Liver (tissue), 9 donors: ENCODE data around the gene C17orf50. TPM values are rescaled to one million over a fixed set of nuclear protein-coding genes. Genes with fewer than 3 reads are reported as not detected.

Experiments
- DNase-seq: peaks from one replicate; pipeline ENCODE4 v3.0.0-alpha.2; 2017; ENCODE audit warnings: low spot score
- H3K27ac ChIP-seq, 2 donors: one replicate each; pipeline ENCODE4 v1.7.0; 2013; ENCODE audit warnings: inconsistent platforms in 2 of 2, low read length in 2 of 2, control low read depth in 1 of 2, low read depth in 1 of 2, mild to moderate bottlenecking in 1 of 2
- H3K27me3 ChIP-seq, 4 donors: one replicate each; pipeline versions ENCODE4 v1.6.1 to v1.7.0; 2013; ENCODE audit warnings: low read length in 3 of 4, inconsistent platforms in 1 of 4, mild to moderate bottlenecking in 1 of 4, moderate library complexity in 1 of 4; ENCODE audit not compliant: control insufficient read depth in 4 of 4, insufficient read depth in 4 of 4
- H3K36me3 ChIP-seq, 4 donors: one replicate each; pipeline versions ENCODE4 v1.6.1 to v1.7.0; 2013; ENCODE audit warnings: low read length in 3 of 4, mild to moderate bottlenecking in 3 of 4, low read depth in 1 of 4, moderate library complexity in 1 of 4; ENCODE audit not compliant: control insufficient read depth in 4 of 4, insufficient read depth in 3 of 4
- H3K4me1 ChIP-seq, 4 donors: one replicate each; pipeline versions ENCODE4 v1.6.1 to v1.7.0; 2013; ENCODE audit warnings: low read length in 3 of 4, mild to moderate bottlenecking in 3 of 4, moderate library complexity in 1 of 4; ENCODE audit not compliant: control insufficient read depth in 4 of 4, insufficient read depth in 4 of 4
- H3K4me3 ChIP-seq, 3 donors: one replicate each; pipeline versions ENCODE4 v1.6.1 to v1.7.0; 2013; ENCODE audit warnings: low read length in 3 of 3, control low read depth in 1 of 3, low read depth in 1 of 3, mild to moderate bottlenecking in 1 of 3
- H3K9ac ChIP-seq, 2 donors: one replicate each; pipeline ENCODE4 v1.7.0; 2013; ENCODE audit warnings: low read length in 2 of 2, mild to moderate bottlenecking in 2 of 2, moderate library complexity in 2 of 2, control low read depth in 1 of 2, low read depth in 1 of 2
- H3K9me3 ChIP-seq, 4 donors: one replicate each; pipeline versions ENCODE4 v1.6.1 to v1.7.0; 2013; ENCODE audit warnings: low read length in 3 of 4; ENCODE audit not compliant: control insufficient read depth in 4 of 4
- EGR1 ChIP-seq, 2 donors: IDR thresholded peaks; 2 replicates each; pipeline ENCODE4 v1.6.1; 2016 to 2018; ENCODE audit warnings: antibody characterized with exemption in 2 of 2, low read depth in 2 of 2
- FOXA1 ChIP-seq: IDR thresholded peaks from 2 replicates; pipeline ENCODE4 v1.6.1; 2016; ENCODE audit warnings: antibody characterized with exemption
- FOXA2 ChIP-seq: IDR thresholded peaks from 2 replicates; pipeline ENCODE4 v1.6.1; 2016; ENCODE audit warnings: antibody characterized with exemption
- GABPA ChIP-seq, 2 donors: IDR thresholded peaks in 1 of 2; conservative IDR thresholded peaks in 1 of 2; 2 replicates each; pipeline ENCODE4 v1.6.1; 2016; ENCODE audit warnings: antibody characterized with exemption in 2 of 2, mild to moderate bottlenecking in 1 of 2, moderate library complexity in 1 of 2
- HNF4A ChIP-seq, 2 donors: conservative IDR thresholded peaks; 2 replicates each; pipeline ENCODE4 v1.6.1; 2016; ENCODE audit warnings: antibody characterized with exemption in 2 of 2, mild to moderate bottlenecking in 2 of 2
- HNF4G ChIP-seq: IDR thresholded peaks from 2 replicates; pipeline ENCODE4 v1.6.1; 2016; ENCODE audit warnings: antibody characterized with exemption
- JUND ChIP-seq, 2 donors: IDR thresholded peaks; 2 replicates each; pipeline ENCODE4 v1.6.1; 2016; ENCODE audit warnings: antibody characterized with exemption in 2 of 2
- MAX ChIP-seq: IDR thresholded peaks from 2 replicates; pipeline ENCODE4 v1.6.1; 2016; ENCODE audit warnings: antibody characterized with exemption
- NR2F2 ChIP-seq: IDR thresholded peaks from 2 replicates; pipeline ENCODE4 v1.6.1; 2016; ENCODE audit warnings: antibody characterized with exemption
- RAD21 ChIP-seq, 2 donors: IDR thresholded peaks; 2 replicates each; pipeline ENCODE4 v1.6.1; 2016; ENCODE audit warnings: antibody characterized with exemption in 2 of 2, mild to moderate bottlenecking in 2 of 2
- REST ChIP-seq: IDR thresholded peaks from 2 replicates; pipeline ENCODE4 v1.6.1; 2016; ENCODE audit warnings: antibody characterized with exemption, mild to moderate bottlenecking
- RXRA ChIP-seq, 2 donors: IDR thresholded peaks; 2 replicates each; pipeline ENCODE4 v1.6.1; 2017 to 2018; ENCODE audit warnings: antibody characterized with exemption in 2 of 2, mild to moderate bottlenecking in 1 of 2
- SP1 ChIP-seq: IDR thresholded peaks from 2 replicates; pipeline ENCODE4 v1.6.1; 2018; ENCODE audit warnings: antibody characterized with exemption, mild to moderate bottlenecking
- TAF1 ChIP-seq: conservative IDR thresholded peaks from 2 replicates; pipeline ENCODE4 v1.6.1; 2016; ENCODE audit warnings: antibody characterized with exemption, mild to moderate bottlenecking
- YY1 ChIP-seq: IDR thresholded peaks from 2 replicates; pipeline ENCODE4 v1.6.1; 2016; ENCODE audit warnings: antibody characterized with exemption, mild to moderate bottlenecking
- WGBS: extraction: QIAGEN DNeasy Blood & Tissue Kit; methylation state at CpG from one replicate; pipeline ENCODE4 v1.1.7; 2013; 5-methylcytosine and 5-hydroxymethylcytosine counted together
- polyA plus RNA-seq, 2 donors: library from polyadenylated mRNA; stranded (reverse) in 1 of 2; unstranded in 1 of 2; fragments of 200-250 nt in 1 of 2; fragments of >200 nt in 1 of 2; fragmentation: Nextera tagmentation in 1 of 2; extraction: Ambion mirVana in 1 of 2; gene quantifications; one replicate each; pipeline versions ENCODE4 v1.2.1 to v1.2.3, GENCODE V29; 2013 to 2015
- total RNA-seq, 2 donors: library from RNA; depleted of rRNA; stranded (reverse); fragments of >200 nt; gene quantifications; one replicate each; pipeline ENCODE4 v1.2.3, GENCODE V29; 2014
- TF ChIP-seq, protein P1 (sequence below): IDR thresholded peaks from 2 replicates; pipeline ENCODE4 v1.6.1; 2016; ENCODE audit warnings: antibody characterized with exemption
- TF ChIP-seq, protein P2 (sequence below): IDR thresholded peaks from 2 replicates; pipeline ENCODE4 v1.6.1; 2016; ENCODE audit warnings: antibody characterized with exemption
- TF ChIP-seq, protein P3 (sequence below): fragments of 150-350 bp; IDR thresholded peaks from 2 replicates; pipeline ENCODE4 v1.5.1; 2017; ENCODE audit warnings: improper control_type of control experiment, low read depth, low read length; ENCODE audit not compliant: missing input control
- donor health status: healthy.
- donor health status: healthy.
- donor health status: healthy.
- donor health status: healthy.
- donor health status: healthy.

The C17orf50 gene
- total and polyA plus RNA-seq, 4 donors = not detected

DNA sequence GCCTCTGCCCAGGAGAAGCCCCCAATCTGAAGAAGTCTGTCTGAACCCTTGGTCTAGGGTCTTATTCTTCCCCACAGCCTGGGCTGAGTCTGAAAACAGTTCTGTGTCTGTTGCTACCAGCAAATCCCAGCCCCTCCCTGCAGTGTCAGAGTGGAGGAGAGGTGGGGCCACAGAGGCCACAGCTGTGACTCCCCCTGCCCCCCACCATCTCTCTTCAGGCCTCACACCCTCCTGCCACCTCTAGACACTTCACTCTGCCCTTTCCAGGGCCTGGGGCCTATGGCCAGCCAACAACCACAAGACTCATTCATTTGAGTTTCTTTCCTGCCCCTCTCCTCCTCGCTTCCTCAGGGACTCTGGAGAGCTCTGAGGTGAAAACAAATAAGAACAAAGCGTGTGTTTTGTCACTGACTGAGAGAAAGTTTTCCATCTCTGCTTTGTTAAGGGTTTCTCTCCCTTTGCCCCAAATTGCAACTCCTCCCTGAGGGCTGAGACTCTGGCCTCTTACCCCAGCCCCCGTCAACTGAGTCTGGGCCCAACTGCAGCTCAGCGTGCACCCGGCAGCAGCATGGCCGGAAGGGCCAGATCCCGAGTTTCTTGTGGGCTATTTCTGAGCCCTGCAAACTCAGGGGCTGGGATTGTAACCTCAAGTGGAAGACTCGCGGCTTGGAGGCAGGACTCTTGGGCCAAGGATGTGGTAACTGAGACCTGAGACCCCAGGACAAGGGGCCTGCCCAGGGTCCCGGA lies 13.2 kb downstream of the C17orf50 start (continued):
- TF ChIP-seq GABPA (IDR thresholded peaks at IDR 0.05 in 1 of 2, conservative IDR thresholded peaks at IDR 0.05 in 1 of 2) (no peak), HNF4A (conservative IDR thresholded peaks at IDR 0.05) (no peak)
- TF ChIP-seq, protein P1, sequence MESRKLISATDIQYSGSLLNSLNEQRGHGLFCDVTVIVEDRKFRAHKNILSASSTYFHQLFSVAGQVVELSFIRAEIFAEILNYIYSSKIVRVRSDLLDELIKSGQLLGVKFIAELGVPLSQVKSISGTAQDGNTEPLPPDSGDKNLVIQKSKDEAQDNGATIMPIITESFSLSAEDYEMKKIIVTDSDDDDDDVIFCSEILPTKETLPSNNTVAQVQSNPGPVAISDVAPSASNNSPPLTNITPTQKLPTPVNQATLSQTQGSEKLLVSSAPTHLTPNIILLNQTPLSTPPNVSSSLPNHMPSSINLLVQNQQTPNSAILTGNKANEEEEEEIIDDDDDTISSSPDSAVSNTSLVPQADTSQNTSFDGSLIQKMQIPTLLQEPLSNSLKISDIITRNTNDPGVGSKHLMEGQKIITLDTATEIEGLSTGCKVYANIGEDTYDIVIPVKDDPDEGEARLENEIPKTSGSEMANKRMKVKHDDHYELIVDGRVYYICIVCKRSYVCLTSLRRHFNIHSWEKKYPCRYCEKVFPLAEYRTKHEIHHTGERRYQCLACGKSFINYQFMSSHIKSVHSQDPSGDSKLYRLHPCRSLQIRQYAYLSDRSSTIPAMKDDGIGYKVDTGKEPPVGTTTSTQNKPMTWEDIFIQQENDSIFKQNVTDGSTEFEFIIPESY = no peak

DNA sequence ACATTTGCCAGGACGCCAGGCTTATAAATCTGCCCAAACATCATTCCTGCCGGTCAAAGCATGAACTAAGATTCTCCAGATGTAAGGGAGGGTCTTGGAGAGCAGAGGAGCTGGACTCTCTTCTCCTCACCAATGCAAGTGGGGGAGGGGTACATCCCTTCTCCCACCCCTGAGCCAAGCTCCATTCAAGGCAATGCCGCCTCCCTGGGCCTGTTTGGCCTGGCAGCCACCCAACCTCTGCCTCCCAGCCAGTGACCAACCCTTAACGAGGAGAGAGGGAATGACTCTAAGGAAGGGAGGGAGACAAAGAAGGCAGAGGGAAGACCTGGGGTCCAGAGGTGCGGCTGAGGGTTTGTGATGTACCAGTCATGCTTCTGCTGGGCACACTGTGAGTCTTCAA lies 13.8 kb downstream of the C17orf50 start:
- Histone ChIP-seq H3K4me1 (peaks cover 0 to 3% (median 1%) of the 10 kb centered on the region in 4 donors), H3K4me3 (no peak overlapping the region), H3K9ac (no peak overlapping the region), H3K27me3 (no peaks in the 10 kb centered on the region), H3K9me3 (no peaks in the 10 kb centered on the region), H3K36me3 (no peaks in the 10 kb centered on the region), H3K27ac (no peak overlapping the region)
- DNase-seq = no peak
- TF ChIP-seq EGR1 (IDR thresholded peaks at IDR 0.05; ENCODE audit: low read depth in 2 of 2) = no peak
- TF ChIP-seq, protein P1 = no peak
- TF ChIP-seq YY1 = no peak
- TF ChIP-seq HNF4A (conservative IDR thresholded peaks at IDR 0.05) = no peak
- TF ChIP-seq REST = no peak
- TF ChIP-seq SP1 = no peak
- TF ChIP-seq FOXA1 = no peak
- no peak for TF ChIP-seq RXRA (IDR thresholded peaks at IDR 0.05)
- TF ChIP-seq MAX = no peak
- TF ChIP-seq FOXA2 = no peak
- TF ChIP-seq JUND (IDR thresholded peaks at IDR 0.05) = no peak
- TF ChIP-seq RAD21 (IDR thresholded peaks at IDR 0.05) = no peak
- TF ChIP-seq HNF4G = no peak
- no peak for TF ChIP-seq TAF1
- TF ChIP-seq, protein P2, sequence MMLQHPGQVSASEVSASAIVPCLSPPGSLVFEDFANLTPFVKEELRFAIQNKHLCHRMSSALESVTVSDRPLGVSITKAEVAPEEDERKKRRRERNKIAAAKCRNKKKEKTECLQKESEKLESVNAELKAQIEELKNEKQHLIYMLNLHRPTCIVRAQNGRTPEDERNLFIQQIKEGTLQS = no peak
- TF ChIP-seq GABPA (IDR thresholded peaks at IDR 0.05 in 1 of 2, conservative IDR thresholded peaks at IDR 0.05 in 1 of 2) = no peak
- TF ChIP-seq NR2F2 = no peak
- TF ChIP-seq, protein P3, sequence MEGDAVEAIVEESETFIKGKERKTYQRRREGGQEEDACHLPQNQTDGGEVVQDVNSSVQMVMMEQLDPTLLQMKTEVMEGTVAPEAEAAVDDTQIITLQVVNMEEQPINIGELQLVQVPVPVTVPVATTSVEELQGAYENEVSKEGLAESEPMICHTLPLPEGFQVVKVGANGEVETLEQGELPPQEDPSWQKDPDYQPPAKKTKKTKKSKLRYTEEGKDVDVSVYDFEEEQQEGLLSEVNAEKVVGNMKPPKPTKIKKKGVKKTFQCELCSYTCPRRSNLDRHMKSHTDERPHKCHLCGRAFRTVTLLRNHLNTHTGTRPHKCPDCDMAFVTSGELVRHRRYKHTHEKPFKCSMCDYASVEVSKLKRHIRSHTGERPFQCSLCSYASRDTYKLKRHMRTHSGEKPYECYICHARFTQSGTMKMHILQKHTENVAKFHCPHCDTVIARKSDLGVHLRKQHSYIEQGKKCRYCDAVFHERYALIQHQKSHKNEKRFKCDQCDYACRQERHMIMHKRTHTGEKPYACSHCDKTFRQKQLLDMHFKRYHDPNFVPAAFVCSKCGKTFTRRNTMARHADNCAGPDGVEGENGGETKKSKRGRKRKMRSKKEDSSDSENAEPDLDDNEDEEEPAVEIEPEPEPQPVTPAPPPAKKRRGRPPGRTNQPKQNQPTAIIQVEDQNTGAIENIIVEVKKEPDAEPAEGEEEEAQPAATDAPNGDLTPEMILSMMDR = no peak
- WGBS = 62% methylated on average over 5 of the region's 5 CpGs
